KMS-11 (cell line): ENCODE results near the gene TMEM132C.

Experiments used
- H2AFZ ChIP-seq: fragments of 200-600 bp; sonication (generic); 2 replicates; pipeline ENCODE4 v1.6.1; 2016; ENCODE audit warnings: antibody characterized with exemption, mixed run types, low read depth
- H3K27ac ChIP-seq: fragments of 200-600 bp; sonication (generic); 2 replicates; pipeline ENCODE4 v1.6.1; 2016; ENCODE audit warnings: mild to moderate bottlenecking, mixed run types
- H3K27me3 ChIP-seq: fragments of 200-600 bp; sonication (generic); 2 replicates; pipeline ENCODE4 v1.6.1; 2017; ENCODE audit warnings: mild to moderate bottlenecking, low read depth, mixed run types, moderate library complexity; ENCODE audit not compliant: insufficient read depth
- H3K36me3 ChIP-seq: fragments of 200-600 bp; sonication (generic); 2 replicates; pipeline ENCODE4 v1.6.1; 2017; ENCODE audit warnings: mild to moderate bottlenecking, mixed run types; ENCODE audit not compliant: insufficient read depth
- H3K4me1 ChIP-seq: fragments of 200-600 bp; sonication (generic); 2 replicates; pipeline ENCODE4 v1.6.1; 2016; ENCODE audit warnings: mild to moderate bottlenecking, low read depth, mixed run types; ENCODE audit not compliant: poor library complexity, severe bottlenecking
- H3K4me2 ChIP-seq: fragments of 200-600 bp; sonication (generic); 2 replicates; pipeline ENCODE4 v1.7.0; 2016; ENCODE audit warnings: mild to moderate bottlenecking, mixed run types
- H3K4me3 ChIP-seq: fragments of 200-600 bp; sonication (generic); IDR thresholded peaks from 2 replicates; pipeline ENCODE4 v1.6.1; 2017; ENCODE audit warnings: low read depth, low read length, mixed read lengths; ENCODE audit not compliant: insufficient read depth
- H3K79me2 ChIP-seq: fragments of 200-600 bp; sonication (generic); 2 replicates; pipeline ENCODE4 v1.6.1; 2016; ENCODE audit warnings: low read depth, mixed run types; ENCODE audit not compliant: insufficient read depth
- H3K9ac ChIP-seq: fragments of 200-600 bp; sonication (generic); 2 replicates; pipeline ENCODE4 v1.6.1; 2016; ENCODE audit warnings: mild to moderate bottlenecking, mixed run types
- H4K20me1 ChIP-seq: fragments of 200-600 bp; sonication (generic); 2 replicates; pipeline ENCODE4 v1.6.1; 2016; ENCODE audit warnings: mild to moderate bottlenecking, mixed run types; ENCODE audit not compliant: insufficient read depth
- CTCF ChIP-seq: fragments of 200-600 bp; sonication (generic); conservative IDR thresholded peaks from 2 replicates; pipeline ENCODE4 v1.6.1; 2017; ENCODE audit warnings: low read depth, mild to moderate bottlenecking, antibody characterized with exemption, low read length, moderate library complexity, mixed read lengths

The TMEM132C gene

GRCh38 chr12:128654468-128654867, 387.5 kb downstream of the TMEM132C start:
- H2AFZ ChIP-seq: no peak overlapping the region
- H4K20me1 ChIP-seq: no peaks in the 10 kb centered on the region
- H3K79me2 ChIP-seq: no peaks in the 10 kb centered on the region
- no peak overlapping the region for H3K4me3 ChIP-seq
- no peak overlapping the region for H3K27ac ChIP-seq
- H3K4me2 ChIP-seq: no peak overlapping the region
- no peak overlapping the region for H3K9ac ChIP-seq
- no peaks in the 10 kb centered on the region for H3K4me1 ChIP-seq
- no peak for TF ChIP-seq CTCF
- no peaks in the 10 kb centered on the region for H3K27me3 ChIP-seq
- no peaks in the 10 kb centered on the region for H3K36me3 ChIP-seq

- no peak overlapping the region for H3K4me3 ChIP-seq
- no peaks in the 10 kb centered on the region for H3K4me1 ChIP-seq
- H3K36me3 ChIP-seq: no peaks in the 10 kb centered on the region
- no peaks in the 10 kb centered on the region for H3K27me3 ChIP-seq
- H3K4me2 ChIP-seq: no peak overlapping the region
- H3K79me2 ChIP-seq: no peaks in the 10 kb centered on the region
- no peak overlapping the region for H3K9ac ChIP-seq
- no peak for TF ChIP-seq CTCF
- H2AFZ ChIP-seq: no peak overlapping the region
- H3K27ac ChIP-seq: no peak overlapping the region
- H4K20me1 ChIP-seq: no peaks in the 10 kb centered on the region
Measured at GRCh38 chr12:128657378-128657777, 390.4 kb downstream of the TMEM132C start.

- Histone ChIP-seq H3K4me3 (no peak overlapping the region), H3K4me2 (no peak overlapping the region), H2AFZ (no peak overlapping the region), H4K20me1 (no peaks in the 10 kb centered on the region), H3K27me3 (no peaks in the 10 kb centered on the region), H3K9ac (no peak overlapping the region), H3K36me3 (no peaks in the 10 kb centered on the region), H3K4me1 (no peaks in the 10 kb centered on the region), H3K79me2 (no peaks in the 10 kb centered on the region), H3K27ac (no peak overlapping the region)
- TF ChIP-seq CTCF: no peak
Measured at GRCh38 chr12:128660532-128661225, 393.7 kb downstream of the TMEM132C start.

GRCh38 chr12:128661226-128661569, 394.2 kb downstream of the TMEM132C start:
- H3K4me2 ChIP-seq: no peak overlapping the region
- H3K4me3 ChIP-seq: no peak overlapping the region
- TF ChIP-seq CTCF: no peak

More at GRCh38 chr12:128661226-128661569, 394.2 kb downstream of the TMEM132C start:
- no peaks in the 10 kb centered on the region for H4K20me1 ChIP-seq
- no peaks in the 10 kb centered on the region for H3K4me1 ChIP-seq
- no peak overlapping the region for H3K9ac ChIP-seq
- H2AFZ ChIP-seq: no peak overlapping the region
- no peaks in the 10 kb centered on the region for H3K27me3 ChIP-seq
- no peak overlapping the region for H3K27ac ChIP-seq
- H3K79me2 ChIP-seq: no peaks in the 10 kb centered on the region
- H3K36me3 ChIP-seq: no peaks in the 10 kb centered on the region
